Measurements from ENCODE around the gene L1CAM. TPM values are rescaled to one million over a fixed set of nuclear protein-coding genes. Genes with fewer than 3 reads are reported as not detected.
A peak's percentile ranks its signal among the peaks of the same experiment; 100 is the strongest.

Gene L1CAM
- total and polyA plus RNA-seq, 8 donors: 0.84 to 3.9 (median 1.2) TPM

DNA sequence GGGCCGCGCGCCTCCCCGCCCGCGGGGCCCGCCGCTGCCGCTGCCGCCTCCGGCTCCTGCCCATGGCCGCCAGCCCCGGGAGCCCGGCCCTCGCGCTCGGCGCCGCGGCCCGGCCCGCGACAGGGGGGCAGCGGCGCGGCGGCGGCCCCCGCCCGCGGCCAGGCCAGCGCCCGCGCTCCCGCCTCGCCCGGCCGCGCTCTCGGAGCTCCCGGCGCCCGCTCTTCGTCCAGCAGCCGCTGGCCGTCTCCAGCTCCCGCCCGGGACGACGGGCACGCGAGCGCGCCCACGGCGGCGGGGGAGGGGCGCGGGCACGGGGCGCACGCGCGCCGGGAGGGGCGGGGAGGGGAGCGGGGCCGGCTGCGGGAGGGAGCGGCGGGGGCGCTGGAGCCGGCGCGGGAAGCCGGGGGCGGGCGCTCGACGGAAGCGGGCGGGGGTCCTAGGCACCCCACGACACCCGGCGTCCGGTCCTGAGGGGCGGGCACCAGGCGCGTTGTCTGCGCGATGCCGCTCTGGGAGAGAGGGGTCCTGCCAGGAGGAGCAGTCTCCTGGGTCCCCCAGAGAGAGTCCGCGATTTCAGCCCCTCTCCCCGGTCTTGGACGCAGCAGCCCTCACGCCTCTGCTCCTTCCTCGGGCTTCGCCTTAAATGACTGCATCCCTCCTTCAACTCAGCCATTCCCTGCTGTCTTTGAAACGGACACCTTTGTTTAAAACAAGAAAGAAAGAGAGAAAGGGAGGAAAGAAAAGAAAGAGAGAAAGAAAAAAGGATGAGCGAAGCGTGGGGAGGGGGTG lies 55.1 kb downstream of the L1CAM start:
- H3K27ac ChIP-seq: no peak overlapping the region
- no peaks in the 10 kb centered on the region for H3K9me3 ChIP-seq
- intact Hi-C loops (cut with DNase I): no loop called here
- 5 to 24% methylated on average over 52 to 99 of the region's 102 CpGs for WGBS, 2 donors
- no peaks in the 10 kb centered on the region for H3K4me1 ChIP-seq
- peaks cover 0 to 14% (median 0%) of the 10 kb centered on the region in 4 donors for H3K27me3 ChIP-seq
- TF ChIP-seq, protein P1, sequence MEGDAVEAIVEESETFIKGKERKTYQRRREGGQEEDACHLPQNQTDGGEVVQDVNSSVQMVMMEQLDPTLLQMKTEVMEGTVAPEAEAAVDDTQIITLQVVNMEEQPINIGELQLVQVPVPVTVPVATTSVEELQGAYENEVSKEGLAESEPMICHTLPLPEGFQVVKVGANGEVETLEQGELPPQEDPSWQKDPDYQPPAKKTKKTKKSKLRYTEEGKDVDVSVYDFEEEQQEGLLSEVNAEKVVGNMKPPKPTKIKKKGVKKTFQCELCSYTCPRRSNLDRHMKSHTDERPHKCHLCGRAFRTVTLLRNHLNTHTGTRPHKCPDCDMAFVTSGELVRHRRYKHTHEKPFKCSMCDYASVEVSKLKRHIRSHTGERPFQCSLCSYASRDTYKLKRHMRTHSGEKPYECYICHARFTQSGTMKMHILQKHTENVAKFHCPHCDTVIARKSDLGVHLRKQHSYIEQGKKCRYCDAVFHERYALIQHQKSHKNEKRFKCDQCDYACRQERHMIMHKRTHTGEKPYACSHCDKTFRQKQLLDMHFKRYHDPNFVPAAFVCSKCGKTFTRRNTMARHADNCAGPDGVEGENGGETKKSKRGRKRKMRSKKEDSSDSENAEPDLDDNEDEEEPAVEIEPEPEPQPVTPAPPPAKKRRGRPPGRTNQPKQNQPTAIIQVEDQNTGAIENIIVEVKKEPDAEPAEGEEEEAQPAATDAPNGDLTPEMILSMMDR (IDR thresholded peaks at IDR 0.05): no peak
- no peaks in the 10 kb centered on the region for H3K36me3 ChIP-seq
- ATAC-seq (peak in 1 of 4 donors; percentile 27), DNase-seq (peak in 1 of 6 donors; percentile 62), FAIRE-seq (no peak)
- peak overlapping the region in 1 of 4 donors; percentile 29 for H3K4me3 ChIP-seq

DNA sequence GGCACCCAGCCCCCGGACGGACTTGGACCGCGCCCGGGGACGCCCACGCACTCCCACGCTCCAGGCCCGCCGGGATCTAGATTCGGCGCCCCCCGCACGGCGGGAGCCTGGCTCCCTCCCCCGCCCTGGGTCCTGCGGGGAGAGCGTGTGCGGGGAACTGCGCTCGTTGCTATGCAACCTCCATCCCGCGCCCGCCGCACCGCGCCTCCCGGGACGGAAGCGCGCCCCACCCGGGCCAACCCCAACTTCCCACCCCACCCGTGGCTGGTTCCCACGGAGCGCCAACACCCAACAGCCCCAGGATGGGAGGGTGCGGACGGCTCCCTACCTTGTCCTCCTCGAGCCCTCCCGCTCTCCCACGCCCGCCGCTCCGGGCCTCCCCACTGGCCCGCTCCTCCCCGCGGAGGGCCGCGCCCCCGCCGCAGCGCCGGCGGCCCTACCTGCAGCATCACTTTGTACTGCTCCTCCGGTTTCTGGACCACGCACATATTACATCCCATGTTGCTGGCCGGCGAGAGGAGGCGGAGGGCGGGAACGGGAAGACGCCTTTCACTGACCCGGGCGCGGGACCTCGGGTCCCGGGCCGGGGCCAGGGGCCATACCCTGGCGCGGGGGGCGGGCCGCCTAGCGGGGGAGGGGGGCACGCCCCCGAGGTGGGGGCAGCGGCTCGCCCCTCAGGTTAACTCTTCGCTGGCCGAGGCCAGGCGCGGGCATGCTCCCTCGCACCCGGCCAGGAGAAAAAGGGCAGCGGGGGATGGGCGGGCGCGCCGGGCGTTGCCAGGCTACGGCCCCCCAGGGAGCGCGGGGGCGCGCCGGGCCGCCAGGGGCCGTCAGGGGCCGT lies 56.0 kb downstream of the L1CAM start, which contains the start of gene PDZD4:
Gene PDZD4, minus strand, starts transcription at position 746 of the 841 bp plus-strand sequence. Its CDS starts 246 bp downstream, at position 500.
- TF ChIP-seq, protein P1 (IDR thresholded peaks at IDR 0.05): no peak
- Histone ChIP-seq H3K27me3 (peaks cover 0 to 14% (median under 1%) of the 10 kb centered on the region in 4 donors), H3K4me1 (no peaks in the 10 kb centered on the region), H3K4me3 (peak within 1 kb of the TSS in 2 of 4 donors; percentile 29 to 38), H3K27ac (no peak within 1 kb of the TSS), H3K36me3 (no peaks in the 10 kb centered on the region), H3K9me3 (no peaks in the 10 kb centered on the region)
- ATAC-seq (peak in 2 of 4 donors; percentile 38 to 48), FAIRE-seq (no peak), DNase-seq (peak in 1 of 6 donors; percentile 74)
- 1 to 12% methylated on average over 64 to 96 of the region's 97 CpGs for WGBS, 2 donors
- intact Hi-C loops (cut with DNase I): no loop called here

DNA sequence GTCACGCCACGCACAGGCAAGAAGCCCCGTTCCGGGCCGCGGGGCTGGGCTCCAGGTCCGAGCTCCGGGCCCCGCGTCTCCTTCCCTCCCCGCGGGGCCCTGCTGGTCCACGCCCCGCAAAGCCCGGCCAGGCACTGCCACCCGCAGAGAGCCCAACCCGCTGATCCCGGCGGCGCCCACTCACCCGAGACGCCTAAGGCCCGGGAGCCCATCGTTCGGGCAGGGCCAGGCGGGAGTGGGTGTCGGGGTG lies 56.5 kb downstream of the L1CAM start:
- no peaks in the 10 kb centered on the region for H3K9me3 ChIP-seq
- H3K36me3 ChIP-seq: no peaks in the 10 kb centered on the region
- H3K4me1 ChIP-seq: no peaks in the 10 kb centered on the region
- ATAC-seq (peak in 1 of 4 donors; percentile 33), FAIRE-seq (no peak), DNase-seq (peak in 1 of 6 donors; percentile 70)
- peak overlapping the region in 1 of 4 donors; percentile 38 for H3K4me3 ChIP-seq
- H3K27me3 ChIP-seq: peaks cover 0 to 14% (median 1%) of the 10 kb centered on the region in 4 donors
- TF ChIP-seq, protein P1 (IDR thresholded peaks at IDR 0.05): no peak
- 2 to 26% methylated on average over 22 to 27 of the region's 27 CpGs for WGBS, 2 donors
- intact Hi-C loops (cut with DNase I): no loop called here
- H3K27ac ChIP-seq: no peak overlapping the region

DNA sequence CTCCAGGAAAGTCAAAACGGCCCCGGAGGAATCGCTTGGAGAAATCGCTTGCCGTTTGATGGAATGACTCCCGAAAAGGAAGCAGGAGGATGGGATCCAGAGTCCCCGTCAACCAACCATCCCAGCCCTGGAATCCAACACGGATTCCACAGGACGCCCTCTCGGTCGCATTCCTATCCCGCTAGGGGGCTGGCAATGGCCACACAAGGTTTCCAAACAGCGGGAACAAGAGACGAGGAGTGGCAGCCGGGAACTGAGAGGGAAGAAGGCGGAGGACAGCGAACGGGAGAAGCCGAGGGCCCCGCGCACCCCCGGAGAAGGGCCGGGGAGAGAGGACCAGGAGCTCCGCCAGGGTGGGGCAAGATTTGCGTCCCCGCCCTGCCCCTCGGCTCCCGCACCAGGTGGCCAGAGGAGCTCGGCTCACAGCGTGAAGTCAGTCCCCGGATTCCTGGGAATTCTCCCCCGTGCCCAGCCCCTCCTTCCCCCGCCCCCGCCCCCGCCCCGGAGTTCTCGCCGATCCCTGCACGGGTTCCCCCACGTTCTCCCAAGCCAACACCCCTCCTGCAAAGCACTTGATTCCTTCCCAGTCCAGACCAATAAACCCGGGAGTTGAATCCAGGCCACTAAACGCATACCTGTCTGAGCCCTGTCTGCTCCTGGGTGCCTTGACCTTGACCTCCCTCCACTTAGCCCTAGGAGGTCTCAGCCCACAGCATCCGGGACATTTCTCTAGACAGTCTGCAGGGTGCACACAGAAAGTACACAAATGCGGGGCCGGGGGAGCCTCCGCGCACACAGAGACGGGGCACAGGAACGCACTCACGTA lies 57.0 kb downstream of the L1CAM start:
- Histone ChIP-seq H3K4me3 (peak overlapping the region in 1 of 4 donors; percentile 38), H3K36me3 (no peaks in the 10 kb centered on the region), H3K4me1 (no peaks in the 10 kb centered on the region), H3K9me3 (no peaks in the 10 kb centered on the region), H3K27ac (no peak overlapping the region), H3K27me3 (peaks cover 0 to 14% (median 1%) of the 10 kb centered on the region in 4 donors)
- intact Hi-C loops (cut with DNase I): no loop called here
- DNase-seq (peak in 1 of 6 donors; percentile 53), FAIRE-seq (no peak), ATAC-seq (peak in 1 of 4 donors; percentile 17)
- TF ChIP-seq, protein P1 (IDR thresholded peaks at IDR 0.05): no peak
- WGBS, 2 donors: 17% methylated on average over 47 to 50 of the region's 50 CpGs
